Measurements from ENCODE around the gene CT45A1.
"Not testable (repeated sequence)": the region's sequence is repeated elsewhere in the genome, so short reads cannot be mapped to it uniquely, and the experiment has no call there.

- TF ChIP-seq CTCF (conservative IDR thresholded peaks at IDR 0.05 in 1 of 2, IDR thresholded peaks at IDR 0.05 in 1 of 2; ENCODE audit: low read depth in 1 of 2, low read length in 2 of 2); EZH2 (IDR thresholded peaks at IDR 0.05; ENCODE audit: low read length, missing control alignments): not testable (repeated sequence)
Observed at GRCh38 chrX:135713183-135713689, at the start of gene CT45A1.

Data from fibroblast of lung (primary cell).